Ureter (tissue), 1 donor: ENCODE measurements around the gene TAF1L. TPM values are rescaled to one million over a fixed set of nuclear protein-coding genes. Genes with fewer than 3 reads are reported as not detected.

Experiments
- DNase-seq: peaks from one replicate; pipeline ENCODE4 v3.0.0-alpha.2; 2020; ENCODE audit warnings: low spot score
- total RNA-seq: library from RNA; stranded (reverse); gene quantifications from one replicate; pipeline ENCODE4 v1.2.4, GENCODE V29; 2023
- donor health status: DM: yes; HTN: yes; CAD: no.

TAF1L gene
- total RNA-seq, 1 donor from 2014 or later = not detected

DNA sequence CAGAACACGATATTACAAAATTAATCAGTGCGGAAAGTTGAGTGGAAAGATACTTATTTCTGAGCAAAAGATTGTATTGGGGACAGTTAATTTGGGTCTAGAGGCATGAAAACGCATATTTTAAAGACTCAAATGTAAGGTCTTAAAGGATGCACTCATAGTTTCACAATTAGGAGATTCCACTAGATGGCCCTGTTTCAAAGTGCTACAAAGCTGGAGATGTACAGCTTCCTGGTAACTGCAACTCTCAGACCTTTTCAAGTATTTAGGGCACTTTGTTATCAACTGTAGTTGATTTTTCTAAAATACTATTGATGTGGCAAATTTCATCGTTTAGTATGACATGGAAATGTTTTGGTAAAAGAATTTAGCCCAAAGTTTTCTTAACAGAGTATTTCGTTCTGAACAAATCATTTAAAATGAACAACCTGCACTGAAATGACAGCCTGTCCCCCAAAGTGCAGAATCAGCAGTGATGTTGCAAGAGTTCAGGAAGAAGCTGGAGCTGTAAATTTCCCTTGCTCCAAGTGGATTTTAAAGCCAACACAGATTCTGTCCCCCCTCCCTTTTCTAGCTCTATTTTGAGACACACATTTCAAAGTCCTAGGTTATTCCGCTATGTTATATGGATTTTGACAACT is 46.3 kb downstream of the TAF1L start:
- DNase-seq = no peak

DNA sequence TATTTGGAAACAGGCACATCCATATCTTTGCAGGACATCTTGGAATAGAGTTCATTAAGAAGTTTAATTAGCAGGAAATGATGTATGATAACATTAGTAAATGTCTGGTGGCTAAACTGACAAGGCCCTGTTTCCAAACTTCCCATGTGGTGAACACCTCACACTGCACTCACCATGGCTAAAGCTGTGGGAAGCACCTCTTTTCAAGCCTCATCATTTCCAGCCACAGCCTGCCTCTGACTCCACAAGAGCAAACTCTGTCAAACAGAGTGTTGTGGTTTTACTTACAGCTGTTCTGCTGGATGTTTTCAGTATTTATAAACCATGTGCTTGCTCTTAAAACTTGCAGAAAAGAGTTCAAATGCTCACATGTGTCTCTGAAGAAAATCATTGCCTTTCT is 47.6 kb downstream of the TAF1L start:
- DNase-seq = no peak

- DNase-seq = no peak
Observed at GRCh38 chr9:32584784-32585183, 50.7 kb downstream of the TAF1L start.

DNA sequence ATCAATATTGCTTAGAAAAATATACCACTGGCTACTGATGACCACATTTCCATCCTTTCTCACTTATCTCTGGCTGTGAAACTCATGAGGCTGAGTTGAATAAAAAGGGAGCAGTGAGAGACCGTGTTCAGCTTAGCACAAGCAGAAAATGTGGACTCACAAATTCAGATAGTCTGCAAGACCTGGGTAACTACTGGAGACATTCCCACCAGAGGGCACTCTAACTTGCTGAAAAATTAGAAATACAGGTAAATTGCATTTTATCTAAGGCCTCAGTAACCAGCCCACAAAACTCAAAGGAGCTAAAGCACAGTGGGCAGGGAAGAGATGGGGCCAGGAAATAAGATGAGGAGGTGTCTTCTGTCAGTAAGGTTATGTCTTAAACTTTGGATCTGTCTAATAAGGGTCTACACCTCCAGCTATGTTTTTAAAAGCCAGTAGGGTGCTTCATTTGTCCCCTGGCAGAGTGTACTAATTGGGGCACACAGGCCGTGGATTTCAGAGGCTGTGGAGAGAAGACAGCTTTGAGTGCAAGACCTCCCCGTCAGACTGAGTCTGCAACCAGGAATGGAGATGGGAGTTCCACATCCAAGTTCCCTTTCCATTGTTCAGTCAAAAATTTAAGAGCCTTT is 53.8 kb downstream of the TAF1L start:
- DNase-seq = no peak

DNA sequence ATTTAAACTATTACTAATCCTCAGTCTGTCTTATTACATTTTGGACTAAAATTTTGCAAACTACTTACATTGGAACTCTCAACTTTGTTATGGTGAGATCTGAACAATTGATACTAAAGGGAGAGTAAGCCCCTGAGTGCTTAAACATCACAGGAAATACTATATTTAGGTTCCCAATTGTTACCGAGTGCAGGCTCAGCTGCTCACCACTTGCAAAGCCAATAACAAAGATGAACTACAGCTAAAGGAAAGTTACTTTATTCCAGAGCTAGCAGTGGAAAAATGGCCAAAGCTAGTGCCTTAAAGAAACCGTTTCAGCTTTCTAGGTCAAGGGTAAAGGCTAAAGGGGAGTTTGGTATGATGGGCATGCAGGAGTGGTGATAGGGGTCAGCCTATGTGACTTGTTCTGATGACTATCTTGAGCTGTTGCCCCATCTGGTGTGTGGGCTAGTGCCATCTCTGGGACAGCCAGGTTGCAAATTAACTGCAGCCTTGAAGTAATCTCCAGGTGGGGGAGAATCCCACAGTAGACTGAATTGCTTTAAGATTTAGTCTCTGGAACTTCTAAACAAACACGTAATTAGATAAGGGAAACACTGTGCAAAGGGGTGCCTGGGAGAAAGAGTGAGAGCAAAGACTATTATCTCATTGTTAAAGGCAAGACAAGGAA is 54.7 kb downstream of the TAF1L start:
- DNase-seq = no peak

DNA sequence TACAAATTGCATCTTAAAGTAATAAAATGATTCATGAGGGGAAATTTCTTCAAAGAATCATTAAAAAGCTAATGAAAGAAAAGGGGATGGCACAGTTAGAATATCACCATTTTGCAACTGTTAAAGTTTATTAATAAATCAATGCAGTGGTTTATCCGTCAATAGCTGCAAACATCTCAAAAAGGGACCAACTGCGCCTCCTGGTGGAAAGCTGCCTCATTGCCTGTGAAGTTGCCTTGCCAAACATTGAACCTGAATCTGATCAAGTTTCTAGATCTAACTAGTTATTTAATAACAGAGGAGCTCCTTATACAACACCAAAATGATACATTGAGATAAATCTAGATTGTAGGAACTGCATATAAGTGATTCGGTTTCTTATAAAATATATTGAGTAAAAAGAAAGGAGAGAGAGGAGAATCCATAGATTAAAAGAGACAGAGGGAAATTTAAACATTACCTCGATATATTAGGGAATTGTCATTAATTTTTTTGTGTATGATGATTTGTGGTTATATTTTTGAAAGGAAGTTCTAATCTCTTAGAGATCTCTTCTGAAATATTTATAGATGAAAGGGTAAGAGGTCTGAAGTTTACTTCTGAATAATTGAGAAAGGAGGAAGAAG is 55.6 kb downstream of the TAF1L start:
- DNase-seq = peak; percentile 73

Other genes with a start within 250 kb of the TAF1L start
- gene RIGI, start 109.5 kb downstream of the TAF1L start, total RNA-seq = 10.0 TPM
- 12.3 TPM for gene SMIM27, start 83.3 kb downstream of the TAF1L start, total RNA-seq
- gene TOPORS, start 83.1 kb downstream of the TAF1L start, total RNA-seq = 13.3 TPM
- gene NDUFB6, start 62.5 kb downstream of the TAF1L start, total RNA-seq = 30.5 TPM
- not detected for gene TMEM215, start 147.9 kb upstream of the TAF1L start, total RNA-seq